Mammary epithelial cell (primary cell): Measurements from ENCODE around the gene SPDEF.

ENCODE experiments used
- CTCF ChIP-seq, 2 donors: IDR thresholded peaks in 1 of 2; conservative IDR thresholded peaks in 1 of 2; 2 replicates each; pipeline ENCODE4 v1.5.1; 2011 to 2012; ENCODE audit warnings: inconsistent platforms in 2 of 2, low read length in 2 of 2, mild to moderate bottlenecking in 2 of 2, control low read depth in 1 of 2, low read depth in 1 of 2; ENCODE audit not compliant: insufficient read depth in 1 of 2; ENCODE audit errors: extremely low read depth in 1 of 2
- EZH2 ChIP-seq: IDR thresholded peaks from 2 replicates; pipeline ENCODE4 v1.6.1; 2012; ENCODE audit warnings: low read length, inconsistent platforms, borderline replicate concordance

DNA sequence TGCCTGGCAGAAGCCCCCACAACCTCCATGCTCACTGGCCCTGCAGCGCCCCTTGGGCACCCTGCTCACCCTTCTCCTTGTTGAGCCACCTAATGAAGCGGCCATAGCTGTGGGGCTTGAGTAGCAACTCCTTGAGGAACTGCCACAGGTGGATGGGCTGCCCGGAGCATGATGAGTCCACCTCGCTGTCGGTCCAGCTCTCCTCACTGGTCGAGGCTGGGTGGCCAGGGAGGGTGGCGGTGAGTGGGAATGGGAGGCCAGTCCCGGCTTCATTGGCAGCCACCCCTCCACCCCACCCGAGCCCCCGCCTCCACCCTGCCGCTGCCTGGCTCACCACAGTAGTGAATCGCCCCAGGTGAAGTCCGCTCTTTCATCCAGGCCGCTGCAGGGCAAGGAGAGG lies 16.9 kb downstream of the SPDEF start:
- TF ChIP-seq CTCF (conservative IDR thresholded peaks at IDR 0.05 in 1 of 2, IDR thresholded peaks at IDR 0.05 in 1 of 2; ENCODE audit: extremely low read depth in 1 of 2, insufficient read depth in 1 of 2, low read depth in 1 of 2, low read length in 2 of 2), result no peak
- no peak for TF ChIP-seq EZH2
